ENCODE measurements around the gene WFDC2. TPM values are rescaled to one million over a fixed set of nuclear protein-coding genes. Genes with fewer than 3 reads are reported as not detected.
A peak's percentile ranks its signal among the peaks of the same experiment; 100 is the strongest.

WFDC2 gene
- total RNA-seq, 1 donor from 2014 or later, result 4.1 TPM

DNA sequence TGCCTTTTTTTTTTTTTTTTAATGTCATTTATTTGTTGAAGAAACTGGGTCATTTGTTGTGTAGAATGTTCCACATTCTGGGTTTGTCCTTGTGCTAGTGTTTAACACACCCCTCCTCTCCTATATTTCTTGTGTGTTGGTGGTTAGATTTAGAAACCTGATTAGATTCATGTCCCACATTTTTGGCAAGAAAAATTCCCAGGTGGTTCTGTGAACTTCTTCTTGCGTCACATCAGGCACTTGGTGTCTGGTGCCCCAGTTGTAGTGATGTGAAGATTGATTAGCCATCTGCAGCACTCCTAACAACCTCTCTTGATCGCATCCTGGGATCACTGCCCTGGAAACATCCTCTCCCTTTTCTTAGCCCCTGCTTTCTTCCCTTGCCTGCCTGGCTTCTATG, 45.9 kb upstream of the WFDC2 start:
- Mint-ChIP-seq H3K36me3 (ENCODE audit: low read depth, unreplicated experiment) (peaks cover 7% of the 10 kb centered on the region), H3K27me3 (ENCODE audit: low read depth, unreplicated experiment) (no peaks in the 10 kb centered on the region), H3K27ac (ENCODE audit: unreplicated experiment) (no peak overlapping the region), H3K4me1 (ENCODE audit: low read depth, unreplicated experiment) (no peaks in the 10 kb centered on the region), H3K4me3 (ENCODE audit: unreplicated experiment) (no peak overlapping the region), H3K9me3 (ENCODE audit: unreplicated experiment) (no peaks in the 10 kb centered on the region)
- Histone ChIP-seq H3K79me2 (ENCODE audit: insufficient read depth, low read length) (peaks cover 3% of the 10 kb centered on the region), H3K4me2 (ENCODE audit: low read length) (no peak overlapping the region), H3K4me1 (ENCODE audit: insufficient read depth, low read length) (peaks cover 14% of the 10 kb centered on the region), H3K4me3 (ENCODE audit: insufficient read depth, low read depth, low read length) (no peak overlapping the region), H3K9ac (ENCODE audit: low read length) (no peak overlapping the region), H3K27ac (ENCODE audit: low read depth, low read length) (no peak overlapping the region), H2AFZ (ENCODE audit: low read depth, low read length) (no peak overlapping the region), H3K9me3 (ENCODE audit: insufficient read depth, low read depth, low read length) (no peaks in the 10 kb centered on the region), H3K36me3 (ENCODE audit: insufficient read depth, low read length) (peaks cover 30% of the 10 kb centered on the region), H3K27me3 (ENCODE audit: insufficient read depth, low read length) (no peaks in the 10 kb centered on the region), H4K20me1 (ENCODE audit: insufficient read depth, low read length) (peaks cover 8% of the 10 kb centered on the region)
- no peak for DNase-seq (ENCODE audit: low read depth)
- no peak for TF ChIP-seq EZH2 (IDR thresholded peaks at IDR 0.05; ENCODE audit: insufficient read depth, low read length)
- TF ChIP-seq, protein P1, sequence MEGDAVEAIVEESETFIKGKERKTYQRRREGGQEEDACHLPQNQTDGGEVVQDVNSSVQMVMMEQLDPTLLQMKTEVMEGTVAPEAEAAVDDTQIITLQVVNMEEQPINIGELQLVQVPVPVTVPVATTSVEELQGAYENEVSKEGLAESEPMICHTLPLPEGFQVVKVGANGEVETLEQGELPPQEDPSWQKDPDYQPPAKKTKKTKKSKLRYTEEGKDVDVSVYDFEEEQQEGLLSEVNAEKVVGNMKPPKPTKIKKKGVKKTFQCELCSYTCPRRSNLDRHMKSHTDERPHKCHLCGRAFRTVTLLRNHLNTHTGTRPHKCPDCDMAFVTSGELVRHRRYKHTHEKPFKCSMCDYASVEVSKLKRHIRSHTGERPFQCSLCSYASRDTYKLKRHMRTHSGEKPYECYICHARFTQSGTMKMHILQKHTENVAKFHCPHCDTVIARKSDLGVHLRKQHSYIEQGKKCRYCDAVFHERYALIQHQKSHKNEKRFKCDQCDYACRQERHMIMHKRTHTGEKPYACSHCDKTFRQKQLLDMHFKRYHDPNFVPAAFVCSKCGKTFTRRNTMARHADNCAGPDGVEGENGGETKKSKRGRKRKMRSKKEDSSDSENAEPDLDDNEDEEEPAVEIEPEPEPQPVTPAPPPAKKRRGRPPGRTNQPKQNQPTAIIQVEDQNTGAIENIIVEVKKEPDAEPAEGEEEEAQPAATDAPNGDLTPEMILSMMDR (IDR thresholded peaks at IDR 0.05; ENCODE audit: insufficient read depth, low read depth, low read length), result no peak
- FAIRE-seq, result no peak

DNA sequence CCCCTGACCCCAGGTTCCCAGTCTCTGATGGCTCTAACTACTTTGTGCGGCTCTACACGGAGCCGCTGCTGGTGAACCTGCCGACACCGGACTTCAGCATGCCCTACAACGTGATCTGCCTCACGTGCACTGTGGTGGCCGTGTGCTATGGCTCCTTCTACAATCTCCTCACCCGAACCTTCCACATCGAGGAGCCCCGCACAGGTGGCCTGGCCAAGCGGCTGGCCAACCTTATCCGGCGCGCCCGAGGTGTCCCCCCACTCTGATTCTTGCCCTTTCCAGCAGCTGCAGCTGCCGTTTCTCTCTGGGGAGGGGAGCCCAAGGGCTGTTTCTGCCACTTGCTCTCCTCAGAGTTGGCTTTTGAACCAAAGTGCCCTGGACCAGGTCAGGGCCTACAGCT, 44.0 kb upstream of the WFDC2 start:
- FAIRE-seq, result no peak

More for the DNA sequence above, 44.0 kb upstream of the WFDC2 start:
- Histone ChIP-seq H3K9ac (ENCODE audit: low read length) (no peak overlapping the region), H3K36me3 (ENCODE audit: insufficient read depth, low read length) (peaks cover 25% of the 10 kb centered on the region), H3K4me3 (ENCODE audit: insufficient read depth, low read depth, low read length) (no peak overlapping the region), H3K27ac (ENCODE audit: low read depth, low read length) (no peak overlapping the region), H3K79me2 (ENCODE audit: insufficient read depth, low read length) (no peaks in the 10 kb centered on the region), H2AFZ (ENCODE audit: low read depth, low read length) (no peak overlapping the region), H4K20me1 (ENCODE audit: insufficient read depth, low read length) (no peaks in the 10 kb centered on the region), H3K9me3 (ENCODE audit: insufficient read depth, low read depth, low read length) (no peaks in the 10 kb centered on the region), H3K4me2 (ENCODE audit: low read length) (no peak overlapping the region), H3K4me1 (ENCODE audit: insufficient read depth, low read length) (no peaks in the 10 kb centered on the region), H3K27me3 (ENCODE audit: insufficient read depth, low read length) (no peaks in the 10 kb centered on the region)
- Mint-ChIP-seq H3K27me3 (ENCODE audit: low read depth, unreplicated experiment) (no peaks in the 10 kb centered on the region), H3K27ac (ENCODE audit: unreplicated experiment) (no peak overlapping the region), H3K9me3 (ENCODE audit: unreplicated experiment) (no peaks in the 10 kb centered on the region), H3K4me1 (ENCODE audit: low read depth, unreplicated experiment) (no peaks in the 10 kb centered on the region), H3K36me3 (ENCODE audit: low read depth, unreplicated experiment) (peaks cover 7% of the 10 kb centered on the region), H3K4me3 (ENCODE audit: unreplicated experiment) (peak overlapping the region; percentile 20)
- DNase-seq (ENCODE audit: low read depth), result no peak
- no peak for TF ChIP-seq EZH2 (IDR thresholded peaks at IDR 0.05; ENCODE audit: insufficient read depth, low read length)
- TF ChIP-seq, protein P1 (IDR thresholded peaks at IDR 0.05; ENCODE audit: insufficient read depth, low read depth, low read length), result no peak

All from astrocyte (in vitro differentiated cells and primary cell).